IPS-18a (cell line): Measurements from ENCODE around the gene RETREG1.

Experiments used
- H3K27ac ChIP-seq: one replicate; pipeline ENCODE4 v1.5.1; 2013; ENCODE audit warnings: low read length
- H3K27me3 ChIP-seq: one replicate; pipeline ENCODE4 v1.6.1; 2013; ENCODE audit warnings: mild to moderate bottlenecking, low read length; ENCODE audit not compliant: control insufficient read depth, insufficient read depth
- H3K36me3 ChIP-seq: one replicate; pipeline ENCODE4 v1.6.1; 2013; ENCODE audit warnings: low read depth, low read length; ENCODE audit not compliant: control insufficient read depth
- H3K4me1 ChIP-seq: one replicate; pipeline ENCODE4 v1.6.1; 2013; ENCODE audit warnings: low read depth, low read length; ENCODE audit not compliant: control insufficient read depth
- H3K4me3 ChIP-seq: one replicate; pipeline ENCODE4 v1.5.1; 2013; ENCODE audit warnings: low read length
- H3K9ac ChIP-seq: one replicate; pipeline ENCODE4 v1.6.1; 2013; ENCODE audit warnings: mild to moderate bottlenecking, low read length, moderate library complexity
- H3K9me3 ChIP-seq: one replicate; pipeline ENCODE4 v1.6.1; 2013; ENCODE audit warnings: low read depth, low read length; ENCODE audit not compliant: control insufficient read depth

Gene RETREG1

DNA sequence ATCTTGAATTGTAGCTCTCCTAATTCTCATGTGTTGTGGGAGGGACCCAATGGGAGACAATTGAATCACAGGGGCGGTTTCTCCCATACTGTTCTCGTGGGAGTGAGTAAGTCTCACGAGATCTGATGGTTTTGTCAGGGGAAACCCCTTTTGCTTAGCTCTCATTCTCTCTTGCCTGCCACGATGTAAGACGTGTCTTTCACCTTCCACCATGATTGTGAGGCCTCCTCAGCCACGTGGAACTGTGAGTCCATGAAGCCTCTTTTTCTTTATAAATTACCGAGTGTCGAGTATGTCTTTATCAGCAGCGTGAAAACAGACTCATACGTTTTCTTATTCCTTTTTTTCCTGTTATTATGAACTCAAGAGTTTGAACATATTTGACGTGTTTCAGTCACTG is 39.1 kb downstream of the RETREG1 start:
- H3K4me1 ChIP-seq: peaks cover 33% of the 10 kb centered on the region
- H3K27ac ChIP-seq: no peak overlapping the region
- H3K4me3 ChIP-seq: no peak overlapping the region

DNA sequence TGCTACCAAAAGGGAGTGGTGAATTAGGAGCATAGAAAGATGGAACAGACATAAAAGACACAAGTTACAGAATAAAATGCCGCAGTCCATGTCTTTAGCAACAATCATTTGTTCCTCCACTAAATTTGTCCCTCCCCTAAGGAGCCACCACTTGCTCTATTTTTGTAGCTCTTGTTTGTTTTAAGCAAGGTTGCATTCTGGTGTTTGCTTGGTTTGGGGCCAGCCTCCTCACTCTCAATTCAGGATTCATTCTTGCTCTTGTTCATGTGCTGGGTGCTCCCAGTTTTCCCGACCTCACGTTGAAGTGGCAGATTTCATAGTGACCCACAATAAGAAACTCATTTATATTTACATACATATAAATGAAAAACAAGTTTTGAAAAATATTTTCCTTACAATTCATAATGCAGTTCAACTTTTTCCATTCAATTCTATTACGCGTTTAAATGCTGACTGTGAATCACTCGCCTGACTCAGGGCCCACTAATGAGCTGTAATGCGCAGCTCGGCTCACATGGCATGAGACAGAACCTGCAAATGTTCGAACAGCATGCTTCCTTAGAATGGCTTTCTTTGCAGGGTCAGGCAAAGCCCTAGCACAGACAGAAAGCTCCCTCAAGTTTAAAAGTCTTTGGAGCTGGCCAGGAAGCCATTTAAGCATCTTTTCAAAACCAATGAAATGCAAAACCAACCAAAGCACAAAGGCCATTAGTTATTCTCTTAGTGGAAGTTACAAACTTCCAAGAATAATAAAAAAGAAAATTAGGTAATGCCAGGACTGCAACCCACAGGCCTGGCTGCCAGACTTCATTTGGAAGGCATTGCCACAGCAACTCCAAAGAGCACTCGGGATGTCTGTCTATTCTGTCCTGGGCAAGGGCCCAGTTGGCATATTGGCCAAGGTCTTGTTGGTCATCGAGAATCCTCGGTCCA is 41.7 kb downstream of the RETREG1 start:
- Histone ChIP-seq H3K27me3 (no peaks in the 10 kb centered on the region), H3K27ac (no peak overlapping the region), H3K9ac (no peak overlapping the region)

More for the DNA sequence above, 39.1 kb downstream of the RETREG1 start:
- no peaks in the 10 kb centered on the region for H3K9me3 ChIP-seq
- no peak overlapping the region for H3K9ac ChIP-seq
- no peaks in the 10 kb centered on the region for H3K27me3 ChIP-seq
- H3K36me3 ChIP-seq: no peaks in the 10 kb centered on the region

DNA sequence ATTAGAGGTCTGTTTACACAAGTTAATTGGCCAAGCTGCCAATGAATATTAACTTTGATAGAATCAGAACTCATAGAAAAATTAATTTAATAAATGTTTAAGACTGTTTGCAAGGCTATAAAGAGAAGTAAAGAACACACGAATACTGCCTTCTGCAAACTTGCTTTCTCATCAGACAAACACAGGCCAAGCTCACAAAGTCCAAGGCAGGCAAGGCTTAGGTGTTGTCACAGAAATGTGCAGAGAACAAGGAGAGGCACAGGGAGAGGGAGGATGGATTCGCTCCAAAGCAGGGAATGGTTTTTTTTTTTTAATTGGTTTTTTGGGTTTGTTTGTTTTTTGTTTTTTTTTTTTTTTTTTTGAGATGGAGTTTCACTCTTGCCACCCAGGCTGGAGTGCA is 43.4 kb downstream of the RETREG1 start:
- Histone ChIP-seq H3K9ac (no peak overlapping the region), H3K4me3 (no peak overlapping the region), H3K9me3 (no peaks in the 10 kb centered on the region), H3K4me1 (peaks cover 25% of the 10 kb centered on the region), H3K27ac (no peak overlapping the region), H3K27me3 (no peaks in the 10 kb centered on the region), H3K36me3 (no peaks in the 10 kb centered on the region)

More for the DNA sequence above, 41.7 kb downstream of the RETREG1 start:
- no peaks in the 10 kb centered on the region for H3K9me3 ChIP-seq
- no peaks in the 10 kb centered on the region for H3K36me3 ChIP-seq
- no peak overlapping the region for H3K4me3 ChIP-seq
- H3K4me1 ChIP-seq: peaks cover 33% of the 10 kb centered on the region

DNA sequence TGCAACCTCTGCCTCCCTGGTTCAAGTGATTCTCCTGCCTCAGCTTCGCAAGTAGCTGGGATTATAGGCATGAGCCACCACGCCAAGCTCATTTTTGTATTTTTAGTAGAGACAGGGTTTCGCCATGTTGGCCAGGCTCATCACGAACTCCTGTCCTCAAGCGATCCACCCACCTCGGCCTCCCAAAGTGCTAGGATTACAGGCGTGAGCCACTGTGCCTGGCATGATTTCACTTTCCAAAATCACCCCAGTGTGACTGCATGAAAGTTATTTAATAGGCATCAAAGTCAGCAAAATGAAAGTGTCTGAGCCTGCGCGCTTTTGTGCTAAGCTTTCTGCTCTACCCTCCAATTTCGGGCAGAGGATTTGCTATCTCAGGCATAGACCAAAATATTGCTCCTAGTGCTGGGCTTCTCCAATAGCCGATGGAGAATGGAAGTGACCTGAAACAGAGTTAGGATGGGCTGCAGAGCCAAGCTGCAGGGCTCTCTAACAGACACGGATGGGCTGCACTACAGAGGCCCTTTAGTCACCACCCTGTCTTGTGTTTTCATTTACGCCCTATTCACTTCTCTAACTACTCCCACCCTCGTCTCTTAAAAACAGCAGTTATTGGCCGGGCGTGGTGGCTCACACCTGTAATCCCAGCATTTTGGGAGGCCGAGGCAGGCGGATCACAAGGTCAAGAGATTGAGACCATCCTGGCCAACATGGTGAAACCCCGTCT is 44.3 kb downstream of the RETREG1 start:
- Histone ChIP-seq H3K4me3 (no peak overlapping the region), H3K4me1 (peaks cover 21% of the 10 kb centered on the region), H3K27ac (no peak overlapping the region), H3K9ac (no peak overlapping the region), H3K36me3 (no peaks in the 10 kb centered on the region), H3K9me3 (no peaks in the 10 kb centered on the region), H3K27me3 (no peaks in the 10 kb centered on the region)

DNA sequence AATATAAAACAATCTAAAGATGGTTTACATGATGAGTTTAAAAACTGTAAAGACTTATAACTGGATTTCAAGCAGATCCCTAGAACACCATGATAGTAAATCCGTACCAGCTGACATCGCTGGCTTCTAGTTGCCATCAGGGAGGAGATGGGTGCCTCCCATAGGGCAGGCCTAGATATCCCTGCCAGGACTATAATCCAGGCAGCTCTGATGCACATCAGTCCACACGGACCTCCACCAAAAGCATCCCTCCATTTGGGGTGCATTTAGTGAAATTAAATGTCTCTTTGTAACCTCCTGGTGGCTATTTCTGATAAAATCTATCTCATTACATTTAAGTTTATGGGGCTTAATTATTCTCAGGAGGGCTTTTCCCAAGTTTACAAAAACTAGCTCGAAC is 45.8 kb downstream of the RETREG1 start:
- Histone ChIP-seq H3K36me3 (no peaks in the 10 kb centered on the region), H3K27me3 (no peaks in the 10 kb centered on the region), H3K27ac (no peak overlapping the region), H3K9ac (no peak overlapping the region), H3K4me3 (no peak overlapping the region), H3K4me1 (peaks cover 21% of the 10 kb centered on the region), H3K9me3 (no peaks in the 10 kb centered on the region)

DNA sequence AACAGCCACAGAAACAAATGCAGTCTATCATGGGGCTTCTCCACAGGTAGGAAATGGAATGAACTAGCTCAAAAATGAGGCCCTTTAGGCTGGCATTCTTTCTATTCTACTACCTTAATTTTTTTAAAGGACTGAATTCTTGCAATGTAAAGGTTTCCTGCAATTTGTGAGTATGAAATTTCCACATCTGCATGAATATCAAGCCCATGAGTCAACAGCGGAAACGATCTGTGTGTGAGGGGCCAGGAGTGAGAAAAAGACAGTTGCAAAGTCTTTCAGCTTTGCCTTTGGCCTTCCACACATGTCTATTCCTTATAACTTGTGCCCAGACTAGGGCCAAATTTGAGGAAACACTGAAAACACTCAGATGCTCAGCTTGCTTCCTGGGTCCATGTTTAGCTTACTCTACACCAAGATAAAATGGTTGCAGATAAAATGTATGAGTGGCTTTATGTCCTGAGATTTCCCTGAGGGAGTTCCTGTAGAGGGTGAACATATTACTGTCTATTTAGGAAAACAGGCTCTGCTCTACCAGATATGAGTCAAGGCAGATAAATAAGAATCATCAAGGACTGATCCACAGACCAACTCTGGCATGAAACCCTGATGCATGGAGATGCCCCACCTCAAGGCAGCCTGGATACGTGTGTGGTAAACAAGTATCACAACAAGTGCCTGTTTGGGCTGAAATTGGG is 46.5 kb downstream of the RETREG1 start:
- Histone ChIP-seq H3K4me1 (peaks cover 14% of the 10 kb centered on the region), H3K27ac (no peak overlapping the region), H3K36me3 (no peaks in the 10 kb centered on the region), H3K9ac (no peak overlapping the region), H3K9me3 (no peaks in the 10 kb centered on the region), H3K4me3 (no peak overlapping the region), H3K27me3 (no peaks in the 10 kb centered on the region)

DNA sequence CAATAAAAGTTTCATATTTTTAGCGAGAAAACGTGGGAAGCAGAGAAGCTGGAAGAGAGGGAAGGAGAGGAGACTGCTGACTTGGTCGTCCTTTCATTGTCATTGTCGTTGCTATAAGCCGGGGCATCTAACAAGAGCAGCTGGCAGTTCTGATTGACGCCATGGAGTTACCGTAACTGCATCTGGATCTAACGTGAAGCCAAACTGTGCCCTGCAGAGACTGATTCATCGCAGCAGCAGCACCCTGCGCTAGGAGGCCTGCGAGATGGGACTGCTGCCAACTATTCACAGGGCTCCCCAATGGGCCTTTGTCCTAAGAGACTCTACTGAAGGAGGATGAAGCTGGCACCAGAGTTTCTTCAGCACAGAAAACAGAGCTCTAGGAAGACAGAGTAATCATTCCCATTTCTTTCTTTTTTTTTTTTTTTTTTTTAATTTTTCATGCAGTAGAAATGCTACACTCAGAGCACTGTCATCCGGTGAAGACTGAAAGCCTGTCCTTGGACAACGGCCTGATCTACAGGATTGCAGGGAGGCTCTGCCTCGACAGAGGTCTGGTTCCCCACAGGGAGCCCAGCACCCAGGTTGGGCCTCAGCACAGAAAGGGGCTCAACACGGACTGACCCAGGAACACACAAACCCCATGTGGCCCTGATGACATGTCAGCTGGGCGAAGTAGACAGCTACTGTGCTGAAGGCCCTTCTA is 47.8 kb downstream of the RETREG1 start:
- no peaks in the 10 kb centered on the region for H3K36me3 ChIP-seq
- H3K9ac ChIP-seq: no peak overlapping the region
- no peak overlapping the region for H3K27ac ChIP-seq
- H3K4me3 ChIP-seq: no peak overlapping the region
- H3K27me3 ChIP-seq: no peaks in the 10 kb centered on the region
- peaks cover 2% of the 10 kb centered on the region for H3K4me1 ChIP-seq
- H3K9me3 ChIP-seq: no peaks in the 10 kb centered on the region

DNA sequence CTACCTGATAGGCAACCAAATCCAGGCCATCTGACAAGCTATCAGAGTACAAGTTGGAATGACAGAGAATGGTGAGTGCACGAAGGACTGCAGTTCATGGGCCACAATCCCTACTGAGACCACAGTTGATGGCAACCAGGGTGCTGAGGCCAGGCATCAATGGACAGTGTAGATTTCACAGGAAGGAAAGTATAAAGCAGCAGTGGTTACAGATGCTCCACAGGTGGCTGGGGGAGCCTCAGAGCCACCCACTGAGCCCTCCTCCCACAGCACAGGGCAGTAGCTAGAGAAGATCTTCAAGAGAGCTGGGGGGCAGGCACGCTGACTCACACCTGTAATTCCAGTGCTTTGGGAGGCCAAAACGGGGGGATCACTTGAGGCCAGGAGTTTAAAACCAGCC is 49.4 kb downstream of the RETREG1 start:
- Histone ChIP-seq H3K36me3 (no peaks in the 10 kb centered on the region), H3K27ac (no peak overlapping the region), H3K4me3 (no peak overlapping the region), H3K9ac (no peak overlapping the region), H3K9me3 (no peaks in the 10 kb centered on the region), H3K4me1 (no peaks in the 10 kb centered on the region), H3K27me3 (no peaks in the 10 kb centered on the region)

DNA sequence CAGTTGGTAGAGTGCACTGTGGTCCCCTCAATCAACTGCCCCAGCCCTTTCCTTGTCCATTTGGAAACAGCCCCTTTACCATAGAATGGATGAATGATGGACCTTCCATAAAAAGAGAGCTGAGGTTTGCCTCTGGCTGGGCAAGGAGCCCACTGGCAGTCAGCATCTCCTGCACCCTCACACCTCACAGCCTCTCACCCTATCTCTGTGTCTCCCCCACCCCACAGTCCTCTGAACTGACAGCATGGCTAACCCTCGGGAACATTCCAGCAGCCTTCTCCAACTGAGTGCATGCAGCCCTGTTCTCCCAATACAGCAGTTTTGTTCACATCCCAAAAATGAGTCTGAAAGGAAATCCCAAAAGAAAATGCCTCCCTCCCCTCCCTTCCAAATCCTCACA is 51.7 kb downstream of the RETREG1 start:
- H3K27ac ChIP-seq: no peak overlapping the region
- no peaks in the 10 kb centered on the region for H3K27me3 ChIP-seq
- no peak overlapping the region for H3K9ac ChIP-seq
- peaks cover 4% of the 10 kb centered on the region for H3K4me1 ChIP-seq
- H3K9me3 ChIP-seq: no peaks in the 10 kb centered on the region
- no peaks in the 10 kb centered on the region for H3K36me3 ChIP-seq
- no peak overlapping the region for H3K4me3 ChIP-seq

DNA sequence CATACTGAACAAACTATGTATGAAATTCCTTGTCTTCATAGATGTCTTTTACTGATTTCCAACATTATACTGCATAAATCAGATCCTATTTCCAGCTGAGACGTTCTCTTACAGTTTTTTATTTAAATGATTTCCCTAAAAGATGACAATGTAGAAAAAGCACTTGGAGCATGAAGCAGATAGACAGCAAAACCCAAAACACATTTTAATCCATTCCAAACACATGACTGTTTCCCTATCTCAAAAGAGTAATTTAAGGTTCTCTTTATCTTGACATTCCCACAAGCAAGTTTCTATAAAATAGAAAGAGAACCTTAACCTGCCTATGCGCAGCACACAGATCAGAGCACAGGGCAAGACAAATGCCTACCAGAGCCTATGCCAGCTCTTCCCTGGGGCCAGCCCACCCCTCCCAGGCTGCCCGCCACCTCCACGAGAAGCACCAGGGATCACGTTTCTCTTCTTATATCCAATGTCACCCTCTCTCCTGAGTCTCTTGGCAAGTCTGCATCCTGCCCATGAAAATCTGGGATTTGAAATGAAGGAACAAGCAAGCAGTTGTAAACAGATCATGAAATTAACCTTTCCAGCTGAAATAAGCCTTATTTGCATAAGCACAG is 52.4 kb downstream of the RETREG1 start:
- Histone ChIP-seq H3K9ac (no peak overlapping the region), H3K9me3 (no peaks in the 10 kb centered on the region), H3K4me1 (peaks cover 10% of the 10 kb centered on the region), H3K36me3 (no peaks in the 10 kb centered on the region), H3K27ac (no peak overlapping the region), H3K4me3 (no peak overlapping the region), H3K27me3 (no peaks in the 10 kb centered on the region)

DNA sequence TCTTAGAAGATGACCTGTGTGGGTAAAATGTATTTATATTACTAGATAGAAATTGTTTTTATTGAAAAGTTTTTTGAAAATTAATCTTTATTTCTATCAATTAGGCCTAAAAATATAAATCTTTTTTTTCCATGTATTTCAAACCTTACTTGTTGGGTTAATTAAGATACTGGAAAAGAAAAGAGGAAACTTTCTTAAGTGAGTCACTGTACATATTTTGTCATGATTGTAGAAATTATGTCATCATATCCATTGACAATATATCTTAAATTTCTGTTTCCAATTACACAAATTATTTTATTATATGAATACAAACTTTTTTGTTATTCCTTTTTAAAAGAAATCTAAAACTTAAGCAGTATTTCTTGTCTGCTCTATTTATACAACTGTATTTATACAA is 53.1 kb downstream of the RETREG1 start:
- no peak overlapping the region for H3K9ac ChIP-seq
- no peaks in the 10 kb centered on the region for H3K9me3 ChIP-seq
- no peaks in the 10 kb centered on the region for H3K36me3 ChIP-seq
- H3K27me3 ChIP-seq: no peaks in the 10 kb centered on the region
- H3K4me3 ChIP-seq: no peak overlapping the region
- peaks cover 14% of the 10 kb centered on the region for H3K4me1 ChIP-seq
- no peak overlapping the region for H3K27ac ChIP-seq
